PFSK-1 (cell line): ENCODE results near the gene TMEM203.

ENCODE experiments used
- POLR2AphosphoS5 ChIP-seq: IDR thresholded peaks from 2 replicates; pipeline ENCODE4 v1.6.1; 2012; ENCODE audit warnings: low read depth, mild to moderate bottlenecking, control low read depth, low read length, moderate library complexity
- SIN3A ChIP-seq: IDR thresholded peaks from 2 replicates; pipeline ENCODE4 v1.6.1; 2012; ENCODE audit warnings: mild to moderate bottlenecking, low read length, moderate library complexity, borderline replicate concordance; ENCODE audit not compliant: insufficient read depth
- TAF1 ChIP-seq: IDR thresholded peaks from 2 replicates; pipeline ENCODE4 v1.6.1; 2012; ENCODE audit warnings: low read length, control low read depth, borderline replicate concordance; ENCODE audit not compliant: insufficient read depth
- TF ChIP-seq, protein P1 (sequence below), 2 experiments: IDR thresholded peaks; 2 replicates each; pipeline versions ENCODE4 v1.6.1 to v1.8.0; 2011 to 2012; ENCODE audit warnings: low read depth in 2 of 2, low read length in 2 of 2, control low read depth in 1 of 2, inconsistent platforms in 1 of 2, mild to moderate bottlenecking in 1 of 2, moderate library complexity in 1 of 2; ENCODE audit not compliant: insufficient read depth in 1 of 2

GRCh38 chr9:137215196-137215986 is 9.9 kb upstream of the TMEM203 start:
- no peak for TF ChIP-seq POLR2AphosphoS5
- TF ChIP-seq, protein P1, sequence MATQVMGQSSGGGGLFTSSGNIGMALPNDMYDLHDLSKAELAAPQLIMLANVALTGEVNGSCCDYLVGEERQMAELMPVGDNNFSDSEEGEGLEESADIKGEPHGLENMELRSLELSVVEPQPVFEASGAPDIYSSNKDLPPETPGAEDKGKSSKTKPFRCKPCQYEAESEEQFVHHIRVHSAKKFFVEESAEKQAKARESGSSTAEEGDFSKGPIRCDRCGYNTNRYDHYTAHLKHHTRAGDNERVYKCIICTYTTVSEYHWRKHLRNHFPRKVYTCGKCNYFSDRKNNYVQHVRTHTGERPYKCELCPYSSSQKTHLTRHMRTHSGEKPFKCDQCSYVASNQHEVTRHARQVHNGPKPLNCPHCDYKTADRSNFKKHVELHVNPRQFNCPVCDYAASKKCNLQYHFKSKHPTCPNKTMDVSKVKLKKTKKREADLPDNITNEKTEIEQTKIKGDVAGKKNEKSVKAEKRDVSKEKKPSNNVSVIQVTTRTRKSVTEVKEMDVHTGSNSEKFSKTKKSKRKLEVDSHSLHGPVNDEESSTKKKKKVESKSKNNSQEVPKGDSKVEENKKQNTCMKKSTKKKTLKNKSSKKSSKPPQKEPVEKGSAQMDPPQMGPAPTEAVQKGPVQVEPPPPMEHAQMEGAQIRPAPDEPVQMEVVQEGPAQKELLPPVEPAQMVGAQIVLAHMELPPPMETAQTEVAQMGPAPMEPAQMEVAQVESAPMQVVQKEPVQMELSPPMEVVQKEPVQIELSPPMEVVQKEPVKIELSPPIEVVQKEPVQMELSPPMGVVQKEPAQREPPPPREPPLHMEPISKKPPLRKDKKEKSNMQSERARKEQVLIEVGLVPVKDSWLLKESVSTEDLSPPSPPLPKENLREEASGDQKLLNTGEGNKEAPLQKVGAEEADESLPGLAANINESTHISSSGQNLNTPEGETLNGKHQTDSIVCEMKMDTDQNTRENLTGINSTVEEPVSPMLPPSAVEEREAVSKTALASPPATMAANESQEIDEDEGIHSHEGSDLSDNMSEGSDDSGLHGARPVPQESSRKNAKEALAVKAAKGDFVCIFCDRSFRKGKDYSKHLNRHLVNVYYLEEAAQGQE (IDR thresholded peaks at IDR 0.05; ENCODE audit: insufficient read depth in 1 of 2, low read depth in 2 of 2, low read length in 2 of 2): no peak
- TF ChIP-seq SIN3A: no peak
- no peak for TF ChIP-seq TAF1
